Bronchial epithelial cell (primary cell): ENCODE measurements around the gene ANKRD39. TPM values are rescaled to one million over a fixed set of nuclear protein-coding genes. Genes with fewer than 3 reads are reported as not detected.
A peak's percentile ranks its signal among the peaks of the same experiment; 100 is the strongest.

ENCODE experiments used
- DNase-seq: peaks from one replicate; pipeline ENCODE4 v3.0.0-alpha.2; 2010; ENCODE audit warnings: low read depth
- FAIRE-seq: peaks from 2 replicates; lab custom pipeline; 2011; peaks lifted over from hg19 to GRCh38; lab: Jason Lieb, UNC
- H3K27me3 ChIP-seq: 2 replicates; pipeline ENCODE4 v1.5.1; 2011; ENCODE audit warnings: low read length; ENCODE audit not compliant: control insufficient read depth, insufficient read depth
- H3K36me3 ChIP-seq: 2 replicates; pipeline ENCODE4 v1.5.1; 2011; ENCODE audit warnings: low read length; ENCODE audit not compliant: control insufficient read depth, insufficient read depth
- H3K4me3 ChIP-seq: 2 replicates; pipeline ENCODE4 v1.5.1; 2011; ENCODE audit warnings: mild to moderate bottlenecking, low read depth, low read length, control low read depth
- total RNA-seq: library from RNA; depleted of rRNA; stranded (reverse); fragments of >200 nt; gene quantifications from 2 replicates; pipeline ENCODE4 v1.2.1, GENCODE V29; 2014
- TF ChIP-seq, protein P1 (sequence below): IDR thresholded peaks from 2 replicates; pipeline ENCODE4 v1.5.1; 2011; ENCODE audit warnings: mild to moderate bottlenecking, moderate library complexity, low read length, control low read depth, inconsistent platforms; ENCODE audit not compliant: insufficient read depth, severe bottlenecking

The ANKRD39 gene
- total RNA-seq, 1 donor from 2014 or later: 8.2 TPM

DNA sequence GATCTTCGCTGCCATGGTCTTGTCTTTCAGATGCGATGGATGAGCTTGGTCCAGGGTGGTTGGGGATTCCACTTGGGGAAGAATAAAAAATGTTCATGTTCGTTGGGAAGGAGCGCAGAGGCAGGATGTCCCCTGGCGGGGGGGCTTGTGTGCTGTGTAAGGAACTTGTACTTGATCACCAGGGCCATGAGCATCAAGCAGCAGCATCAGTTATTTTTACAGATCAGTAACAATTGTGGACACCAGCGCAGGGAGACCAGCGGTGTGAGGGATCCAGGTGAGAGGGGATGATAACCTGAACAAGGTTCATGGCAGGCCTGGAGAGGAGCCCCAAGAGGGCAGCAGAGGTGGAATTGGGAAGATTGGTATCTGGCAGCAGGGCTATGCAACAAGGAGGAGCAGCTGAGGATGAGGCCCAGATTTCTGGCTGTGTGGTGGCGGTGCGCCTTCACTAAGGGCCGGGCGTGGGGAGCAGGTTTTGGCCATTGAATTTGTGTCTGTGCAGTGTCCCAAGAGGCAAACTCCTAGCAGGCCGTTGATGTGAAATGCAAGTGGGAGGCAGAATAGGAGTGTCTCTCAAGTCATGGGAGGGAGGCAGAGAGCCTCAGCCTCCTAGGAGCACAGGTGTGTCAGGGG, 37.8 kb downstream of the ANKRD39 start:
- Histone ChIP-seq H3K27me3 (no peaks in the 10 kb centered on the region), H3K4me3 (no peak overlapping the region), H3K36me3 (peaks cover 1% of the 10 kb centered on the region)
- TF ChIP-seq, protein P1, sequence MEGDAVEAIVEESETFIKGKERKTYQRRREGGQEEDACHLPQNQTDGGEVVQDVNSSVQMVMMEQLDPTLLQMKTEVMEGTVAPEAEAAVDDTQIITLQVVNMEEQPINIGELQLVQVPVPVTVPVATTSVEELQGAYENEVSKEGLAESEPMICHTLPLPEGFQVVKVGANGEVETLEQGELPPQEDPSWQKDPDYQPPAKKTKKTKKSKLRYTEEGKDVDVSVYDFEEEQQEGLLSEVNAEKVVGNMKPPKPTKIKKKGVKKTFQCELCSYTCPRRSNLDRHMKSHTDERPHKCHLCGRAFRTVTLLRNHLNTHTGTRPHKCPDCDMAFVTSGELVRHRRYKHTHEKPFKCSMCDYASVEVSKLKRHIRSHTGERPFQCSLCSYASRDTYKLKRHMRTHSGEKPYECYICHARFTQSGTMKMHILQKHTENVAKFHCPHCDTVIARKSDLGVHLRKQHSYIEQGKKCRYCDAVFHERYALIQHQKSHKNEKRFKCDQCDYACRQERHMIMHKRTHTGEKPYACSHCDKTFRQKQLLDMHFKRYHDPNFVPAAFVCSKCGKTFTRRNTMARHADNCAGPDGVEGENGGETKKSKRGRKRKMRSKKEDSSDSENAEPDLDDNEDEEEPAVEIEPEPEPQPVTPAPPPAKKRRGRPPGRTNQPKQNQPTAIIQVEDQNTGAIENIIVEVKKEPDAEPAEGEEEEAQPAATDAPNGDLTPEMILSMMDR: peak; percentile 11
- DNase-seq (no peak), FAIRE-seq (no peak)

DNA sequence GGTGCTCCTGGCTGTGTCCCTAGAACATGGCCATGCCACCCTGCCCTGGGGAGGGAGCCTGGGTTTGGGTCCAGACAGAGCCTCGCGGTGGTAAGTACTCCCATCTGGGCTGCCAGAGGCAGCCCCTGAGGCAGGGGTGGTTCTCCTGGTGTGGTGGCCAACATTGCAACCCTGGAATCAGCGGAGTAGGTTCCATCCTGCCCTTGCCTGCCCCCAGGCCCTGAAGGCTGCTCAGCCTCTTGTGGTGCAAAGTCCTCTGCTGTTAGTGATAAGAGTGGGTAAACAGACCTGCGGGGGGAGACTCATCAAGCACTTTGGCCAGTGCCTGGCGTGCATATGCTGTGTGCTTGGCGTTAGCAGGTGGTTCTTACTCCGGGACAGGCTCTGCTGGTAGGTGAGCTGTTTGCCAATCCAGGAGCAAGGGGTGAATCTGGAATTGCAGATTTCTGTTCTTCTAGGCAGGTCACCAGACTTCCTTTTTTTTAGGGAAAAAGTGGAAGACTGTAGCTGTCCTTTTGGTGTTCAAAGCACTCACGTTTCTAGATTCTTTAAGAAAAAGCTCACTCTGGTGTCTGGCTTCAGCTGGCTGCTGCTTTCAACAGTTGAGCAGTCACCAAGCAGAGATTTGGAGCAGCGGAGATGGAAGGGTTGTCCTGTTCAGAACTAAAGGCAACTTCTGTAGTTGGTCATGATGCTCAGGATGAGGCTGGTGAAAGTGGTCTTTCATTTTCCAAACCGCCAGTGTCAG, 38.5 kb downstream of the ANKRD39 start:
- Histone ChIP-seq H3K4me3 (no peak overlapping the region), H3K27me3 (no peaks in the 10 kb centered on the region), H3K36me3 (peaks cover 1% of the 10 kb centered on the region)
- TF ChIP-seq, protein P1: no peak
- no peak for FAIRE-seq
- peak; percentile 20 for DNase-seq

DNA sequence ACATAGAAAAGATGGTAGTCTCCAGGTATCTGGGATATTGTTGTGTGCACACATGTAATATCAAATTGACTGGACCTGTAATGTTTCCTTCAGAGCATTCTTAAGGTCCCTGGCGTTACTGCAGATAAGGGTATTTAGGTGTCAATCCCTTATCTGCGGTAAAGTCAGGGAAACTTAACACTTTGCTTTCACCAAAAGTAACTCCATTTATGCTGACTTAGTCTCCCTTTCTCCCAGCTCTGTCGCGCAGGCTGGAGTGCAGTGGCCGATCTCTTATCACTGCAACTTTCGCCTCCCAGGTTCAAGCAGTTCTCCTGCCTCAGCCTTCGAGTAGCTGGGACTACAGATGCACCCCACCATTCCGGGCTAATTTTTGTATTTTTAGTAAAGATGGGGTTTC, 39.9 kb downstream of the ANKRD39 start:
- H3K27me3 ChIP-seq: no peaks in the 10 kb centered on the region
- H3K36me3 ChIP-seq: peaks cover 1% of the 10 kb centered on the region
- FAIRE-seq: no peak
- no peak overlapping the region for H3K4me3 ChIP-seq
- DNase-seq: no peak
- TF ChIP-seq, protein P1: no peak

DNA sequence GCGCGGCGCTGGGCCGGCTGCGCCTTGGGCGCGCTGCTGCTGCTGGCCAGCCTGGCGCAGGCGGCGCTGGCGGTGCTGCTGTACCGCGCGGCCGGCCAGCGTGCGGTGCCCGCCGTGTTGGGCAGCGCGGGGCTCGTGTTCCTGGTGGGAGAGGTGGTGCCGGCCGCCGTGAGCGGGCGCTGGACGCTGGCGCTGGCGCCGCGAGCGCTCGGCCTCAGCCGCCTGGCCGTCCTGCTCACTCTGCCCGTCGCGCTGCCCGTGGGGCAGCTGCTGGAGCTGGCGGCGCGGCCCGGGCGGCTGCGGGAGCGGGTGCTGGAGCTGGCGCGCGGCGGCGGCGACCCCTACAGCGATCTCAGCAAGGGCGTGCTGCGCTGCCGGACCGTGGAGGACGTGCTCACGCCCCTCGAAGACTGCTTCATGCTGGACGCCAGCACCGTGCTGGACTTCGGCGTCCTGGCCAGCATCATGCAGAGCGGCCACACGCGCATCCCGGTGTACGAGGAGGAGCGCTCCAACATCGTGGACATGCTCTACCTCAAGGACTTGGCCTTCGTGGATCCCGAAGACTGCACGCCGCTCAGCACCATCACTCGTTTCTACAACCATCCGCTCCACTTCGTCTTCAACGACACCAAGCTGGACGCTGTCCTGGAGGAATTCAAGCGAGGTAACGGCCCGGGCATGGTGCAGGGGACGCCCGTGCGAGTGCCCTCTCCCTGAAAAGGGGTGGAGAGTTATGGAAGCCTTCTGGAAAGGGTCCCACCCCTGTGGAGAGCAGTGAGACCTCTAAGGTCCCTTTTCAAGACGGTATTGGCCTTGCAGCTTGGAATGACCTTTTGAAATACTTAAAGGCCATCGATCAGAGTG, 40.7 kb downstream of the ANKRD39 start:
- FAIRE-seq (no peak), DNase-seq (no peak)
- Histone ChIP-seq H3K4me3 (peak overlapping the region; percentile 39), H3K36me3 (no peaks in the 10 kb centered on the region), H3K27me3 (no peaks in the 10 kb centered on the region)
- TF ChIP-seq, protein P1: no peak

DNA sequence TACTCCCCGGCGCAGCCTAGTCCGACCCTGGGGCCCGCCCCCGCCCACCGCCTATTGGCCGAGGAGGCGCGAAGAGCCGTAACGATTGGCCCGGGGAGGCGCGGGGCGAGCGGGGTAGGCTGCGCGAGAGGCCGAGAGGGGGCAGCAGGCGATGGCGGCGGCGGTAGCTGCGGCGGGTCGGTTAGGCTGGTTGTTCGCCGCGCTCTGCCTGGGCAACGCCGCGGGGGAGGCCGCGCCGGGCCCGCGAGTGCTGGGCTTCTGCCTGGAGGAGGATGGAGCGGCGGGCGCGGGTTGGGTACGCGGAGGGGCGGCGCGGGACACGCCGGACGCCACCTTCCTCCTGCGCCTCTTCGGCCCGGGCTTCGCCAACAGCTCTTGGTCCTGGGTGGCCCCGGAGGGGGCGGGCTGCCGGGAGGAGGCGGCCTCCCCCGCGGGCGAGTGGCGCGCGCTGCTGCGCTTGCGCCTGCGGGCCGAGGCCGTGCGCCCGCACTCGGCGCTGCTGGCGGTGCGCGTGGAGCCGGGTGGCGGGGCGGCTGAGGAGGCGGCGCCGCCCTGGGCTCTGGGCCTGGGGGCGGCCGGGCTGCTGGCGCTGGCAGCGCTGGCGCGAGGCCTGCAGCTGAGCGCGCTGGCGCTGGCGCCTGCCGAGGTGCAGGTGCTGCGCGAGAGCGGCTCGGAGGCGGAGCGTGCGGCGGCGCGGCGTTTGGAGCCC, 41.5 kb downstream of the ANKRD39 start, which contains the start of gene CNNM3:
Gene CNNM3 (plus strand): TSS at position 142 of the 709 bp plus-strand sequence. CDS start 10 bp downstream, at position 152.
- FAIRE-seq (no peak), DNase-seq (peak; percentile 77)
- Histone ChIP-seq H3K27me3 (no peaks in the 10 kb centered on the region), H3K36me3 (no peaks in the 10 kb centered on the region), H3K4me3 (peak within 1 kb of the TSS; percentile 39)
- TF ChIP-seq, protein P1: peak; percentile 69
